NCI-H1417 (cell line): ENCODE measurements around the gene LAIR1.
"Not testable (repeated sequence)": the region's sequence is repeated elsewhere in the genome, so short reads cannot be mapped to it uniquely, and the experiment has no call there.

Source experiments
- DNase-seq, 3 experiments: peaks; one replicate each; lab custom pipeline; 2025; lab: John Stamatoyannopoulos, UW

Gene LAIR1

GRCh38 chr19:54376610-54377285 is 12.0 kb upstream of the LAIR1 start:
- DNase-seq, result no peak

- not testable (repeated sequence) for DNase-seq
Measured at GRCh38 chr19:54375181-54375938, 10.6 kb upstream of the LAIR1 start.

DNA sequence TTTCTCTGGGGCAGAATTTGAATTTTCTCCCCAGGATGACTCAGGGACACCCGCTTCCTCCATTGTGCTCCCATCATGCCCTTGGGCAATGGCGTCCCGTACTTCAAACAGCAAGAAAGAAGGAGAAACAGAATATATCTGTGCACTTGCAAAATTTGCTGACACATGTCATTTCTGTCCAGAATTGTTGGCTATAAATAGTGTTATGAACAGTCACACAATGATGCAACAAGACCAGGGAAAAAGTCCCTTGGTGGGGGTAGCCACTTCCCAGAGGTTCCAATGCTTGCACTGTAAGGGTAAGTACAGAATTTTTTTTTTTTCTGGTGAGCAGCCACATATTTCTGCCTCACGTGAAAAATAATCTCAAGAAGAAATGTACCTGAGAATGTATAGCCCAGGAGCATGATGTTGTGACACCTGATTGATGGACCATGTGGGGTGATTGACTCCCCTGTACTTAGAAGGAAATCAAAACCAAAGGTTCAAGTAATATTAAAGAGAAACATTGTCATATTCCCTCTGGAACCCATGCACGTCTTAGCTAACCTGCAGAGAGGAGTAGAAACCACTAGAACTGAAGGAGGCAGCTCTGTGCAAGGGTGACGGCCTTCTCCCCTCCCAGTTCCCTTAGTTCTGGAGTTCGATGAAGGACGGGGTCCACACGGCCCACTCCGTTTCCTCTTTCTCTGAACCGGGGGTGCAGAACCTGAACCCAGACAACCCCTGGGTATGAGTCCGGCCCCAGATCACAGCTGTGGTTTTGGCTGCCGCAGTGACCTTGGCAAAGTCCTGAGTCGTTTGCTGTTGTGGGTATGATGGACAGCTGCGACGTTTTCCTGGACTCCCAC is 9.3 kb upstream of the LAIR1 start:
- no peak for DNase-seq

DNA sequence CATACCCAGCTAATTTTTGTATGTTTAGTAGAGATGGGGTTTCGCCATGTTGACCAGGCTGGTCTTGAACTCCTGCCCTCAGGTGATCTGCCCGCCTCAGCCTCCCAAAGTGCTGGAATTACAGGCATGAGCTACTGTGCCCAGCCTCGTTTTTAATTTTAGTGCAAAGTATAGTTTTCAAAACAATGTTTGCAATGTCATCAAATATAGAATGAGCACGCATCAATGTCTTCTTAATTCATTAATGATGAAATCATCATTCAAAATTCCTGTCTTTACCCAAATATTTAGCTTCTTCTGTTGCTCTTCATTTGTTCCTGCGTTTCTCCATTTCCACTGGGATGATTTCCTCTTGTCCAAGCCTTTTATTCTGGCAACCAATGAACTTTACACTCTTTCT is 6.7 kb upstream of the LAIR1 start:
- not testable (repeated sequence) for DNase-seq

DNA sequence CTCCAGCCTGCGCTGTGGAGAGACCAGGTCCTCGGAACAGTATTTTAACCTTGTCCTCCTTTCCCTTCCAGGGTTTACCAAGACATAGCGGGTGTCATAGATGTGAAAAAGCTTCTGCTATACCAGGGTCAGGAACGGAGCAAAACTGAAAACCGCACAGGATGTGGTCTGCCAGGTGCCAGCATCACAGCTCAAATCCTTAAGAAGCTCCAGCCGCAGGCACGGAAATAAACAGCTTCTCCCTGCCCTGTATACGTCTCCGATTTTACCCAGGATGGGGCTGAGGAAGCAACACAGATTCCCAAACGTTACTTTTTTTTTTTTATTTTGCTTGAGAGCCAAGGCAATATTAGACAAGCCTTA is 5.7 kb upstream of the LAIR1 start:
- DNase-seq, result not testable (repeated sequence)

DNA sequence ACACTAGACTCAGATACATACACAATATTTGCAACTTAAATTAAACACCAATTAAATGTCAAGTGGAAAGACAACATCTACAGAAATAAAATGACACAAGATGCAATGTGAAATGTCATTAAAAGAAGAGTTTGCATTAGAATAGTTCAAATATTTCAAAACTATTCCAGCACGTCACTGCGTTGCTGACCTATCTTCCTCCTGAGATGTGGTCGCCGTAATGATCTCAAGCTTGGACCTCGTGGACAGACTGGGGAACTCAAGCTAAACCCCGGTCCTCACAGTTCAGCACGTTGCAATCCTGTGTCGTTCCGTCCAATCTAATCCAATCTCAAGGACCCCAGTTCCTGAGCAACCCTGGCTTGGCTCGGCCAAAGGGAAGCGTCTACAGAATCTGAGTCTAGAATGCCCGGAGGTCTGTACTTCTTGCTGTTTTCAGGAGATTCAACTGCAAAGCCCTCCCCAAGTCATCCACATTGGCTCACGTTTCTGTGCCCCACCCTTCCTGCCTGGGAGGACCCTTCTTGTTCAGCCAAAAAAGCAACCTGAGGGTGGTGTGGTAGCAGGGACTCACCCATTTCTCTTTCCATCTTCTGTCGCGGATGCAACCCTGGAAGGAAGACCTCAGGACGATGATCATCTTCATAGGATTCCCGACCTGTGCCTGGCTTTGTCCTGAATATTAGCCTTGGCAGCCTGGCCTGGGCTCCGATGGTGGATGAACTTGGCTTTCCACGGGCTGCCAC is 5.1 kb upstream of the LAIR1 start:
- not testable (repeated sequence) for DNase-seq

DNA sequence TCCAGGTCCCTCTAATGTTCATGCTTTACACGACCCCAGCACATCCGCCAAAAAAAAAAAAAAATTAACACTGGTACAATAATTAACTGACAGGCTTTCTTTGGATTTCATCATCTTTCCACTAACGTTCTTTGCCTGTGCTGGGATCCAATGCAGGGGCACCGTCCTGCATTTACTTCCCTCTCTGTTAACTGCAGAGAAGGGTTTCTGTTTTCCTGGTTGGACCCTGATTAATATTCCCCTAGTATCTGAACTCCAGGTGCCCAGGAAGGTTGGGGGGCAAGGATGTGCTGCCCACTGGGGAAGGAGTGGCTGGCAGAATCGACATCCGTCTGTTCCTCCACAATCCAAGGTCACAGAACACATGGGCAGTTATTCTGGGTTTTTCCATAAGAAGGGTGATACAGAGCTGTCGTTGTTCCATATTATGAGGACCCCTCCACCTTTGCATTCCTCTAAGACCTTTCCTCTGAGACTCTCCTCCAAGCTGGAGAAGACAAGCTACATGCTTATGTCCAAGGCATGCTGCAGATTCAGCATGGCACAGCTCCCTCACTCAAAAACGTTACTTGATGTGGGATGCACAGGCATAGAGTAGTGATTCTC is 4.5 kb upstream of the LAIR1 start:
- DNase-seq, result no peak

GRCh38 chr19:54366811-54367210 is 2.1 kb upstream of the LAIR1 start:
- no peak for DNase-seq

DNA sequence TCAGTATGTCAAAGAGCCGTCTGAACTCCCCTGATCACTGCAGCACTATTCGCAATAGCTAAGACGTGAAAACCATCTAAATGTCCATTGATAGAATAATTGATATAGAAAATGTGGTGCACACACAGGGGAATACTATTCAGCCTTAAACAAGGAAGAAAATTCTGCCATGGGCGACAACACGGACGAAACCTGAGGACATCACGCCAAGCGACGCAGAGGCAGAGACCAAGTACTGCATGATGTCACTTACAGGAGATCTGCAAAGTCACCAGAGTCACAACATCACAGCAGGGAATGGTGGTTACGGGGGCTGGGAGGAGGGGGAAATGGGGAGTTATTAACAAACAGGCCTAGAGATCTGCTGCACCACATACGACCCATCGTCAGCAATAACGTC is 1.1 kb upstream of the LAIR1 start:
- not testable (repeated sequence) for DNase-seq

DNA sequence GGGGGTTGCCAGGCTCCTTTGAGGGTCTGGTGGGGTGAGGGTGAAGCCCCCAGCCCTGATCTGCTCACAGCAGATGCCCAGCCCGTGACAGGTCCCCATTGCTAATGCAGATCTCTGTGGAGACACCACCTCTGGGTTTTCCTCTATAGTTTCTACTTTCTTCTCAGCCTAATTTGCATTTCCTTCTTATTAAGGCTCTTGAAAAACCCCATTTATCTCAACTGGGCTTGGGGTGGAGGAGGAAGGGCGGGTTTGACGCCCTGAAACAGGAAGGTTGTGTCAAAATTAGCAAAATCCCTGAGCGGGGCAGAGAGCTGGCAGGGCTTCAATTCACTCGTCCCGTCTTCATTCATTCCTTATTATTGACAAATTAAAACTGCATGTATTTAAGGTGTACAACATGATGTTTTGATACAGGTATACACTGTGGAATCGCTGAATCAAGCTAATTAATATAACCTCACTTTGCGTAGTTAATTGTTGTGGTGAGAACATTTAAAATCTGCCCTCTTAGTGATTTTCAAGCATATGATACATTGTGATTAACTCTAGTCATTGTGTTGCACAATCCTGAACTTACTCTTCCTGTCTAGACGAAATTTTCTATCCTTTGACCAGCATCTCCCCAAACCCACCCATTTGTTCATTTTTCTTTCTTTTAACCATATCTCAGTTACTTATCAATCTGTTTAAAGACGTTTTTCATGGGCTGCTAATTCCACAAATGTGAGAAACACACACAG is 2.9 kb downstream of the LAIR1 start:
- not testable (repeated sequence) for DNase-seq

DNA sequence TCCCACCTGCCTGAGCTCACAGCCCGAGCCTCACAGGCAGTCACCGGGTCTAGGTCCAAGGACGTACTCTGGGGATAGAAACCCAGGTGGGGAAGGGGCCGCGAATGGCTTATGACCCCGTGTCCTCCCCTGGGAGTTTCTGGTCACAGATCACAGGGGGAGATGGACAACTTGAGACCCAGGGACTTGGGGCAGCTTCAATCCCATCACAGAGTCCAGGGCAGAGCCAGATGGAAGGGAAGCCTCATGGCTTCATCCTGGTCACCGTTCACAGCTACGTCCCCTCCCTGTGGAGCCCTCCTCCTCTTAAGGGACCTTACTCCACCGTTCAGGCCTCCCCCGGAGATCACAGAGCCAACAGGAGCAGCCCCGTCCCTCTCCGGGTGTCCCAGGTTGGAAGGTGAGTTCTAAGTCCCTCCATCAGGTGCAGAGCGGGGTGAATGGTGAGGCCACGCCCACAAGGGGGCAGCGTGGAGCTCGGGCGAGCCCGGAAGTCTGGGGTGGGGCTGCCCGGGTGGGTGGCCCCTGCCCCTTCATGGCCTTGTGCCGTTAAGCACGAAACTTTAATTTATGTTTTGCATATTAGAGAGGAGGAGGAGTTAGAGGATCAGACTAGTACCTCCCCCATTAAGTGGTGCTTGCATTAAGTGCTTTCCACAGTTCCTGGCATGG is 5.4 kb downstream of the LAIR1 start:
- DNase-seq, result not testable (repeated sequence)

GRCh38 chr19:54357381-54357780 is 7.3 kb downstream of the LAIR1 start:
- DNase-seq, result no peak

GRCh38 chr19:54356444-54357056 is 8.2 kb downstream of the LAIR1 start:
- DNase-seq, result no peak

- no peak for DNase-seq
Measured at GRCh38 chr19:54355675-54356074, 9.1 kb downstream of the LAIR1 start.

- no peak for DNase-seq
Measured at GRCh38 chr19:54354761-54355160, 10.0 kb downstream of the LAIR1 start.

- no peak for DNase-seq
Measured at GRCh38 chr19:54352546-54352945, 12.2 kb downstream of the LAIR1 start.

GRCh38 chr19:54352041-54352440 is 12.7 kb downstream of the LAIR1 start:
- no peak for DNase-seq

- no peak for DNase-seq
Measured at GRCh38 chr19:54351474-54351873, 13.3 kb downstream of the LAIR1 start.

DNA sequence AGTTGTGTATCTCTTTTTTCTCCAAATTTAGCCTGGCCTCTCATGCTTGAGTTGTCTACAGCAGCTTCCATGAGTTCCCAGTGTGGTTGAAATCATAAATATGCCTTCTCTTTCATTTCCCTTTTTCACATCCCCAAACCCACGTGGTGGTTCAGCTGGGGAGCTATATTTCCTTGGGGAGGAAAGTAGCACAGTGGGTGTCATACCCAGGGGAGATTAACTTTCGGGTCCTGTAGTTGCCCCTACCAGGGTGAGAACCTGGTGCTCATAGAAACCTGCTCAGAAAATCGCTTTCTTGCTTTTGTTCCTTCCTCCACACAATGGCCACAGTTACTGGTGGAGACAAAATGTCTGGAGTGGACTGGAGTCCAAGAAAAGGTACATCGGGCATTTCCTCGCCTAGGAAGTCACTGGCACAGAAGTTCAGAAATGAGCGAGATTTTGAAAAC is 18.8 kb downstream of the LAIR1 start:
- DNase-seq, result no peak

DNA sequence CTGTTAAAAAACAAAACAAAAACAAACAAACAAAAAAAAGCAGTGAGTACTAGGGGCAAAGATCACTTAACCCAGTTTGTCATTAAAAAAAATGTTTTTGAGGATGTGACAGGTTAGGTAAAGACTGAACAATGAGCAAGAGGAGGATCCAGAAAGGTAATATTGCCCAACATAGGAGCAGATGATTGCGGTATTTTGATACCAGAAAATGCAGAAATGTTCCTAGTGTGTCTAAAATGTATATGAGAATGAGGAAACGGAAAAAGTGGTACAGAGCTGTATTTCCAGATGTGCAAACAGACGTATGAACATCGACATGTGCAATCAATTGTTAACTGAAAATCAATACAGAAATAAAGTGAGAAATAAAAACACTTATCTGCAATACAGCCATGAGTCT is 20.9 kb downstream of the LAIR1 start:
- DNase-seq, result no peak
